ENCODE results near the gene TAAR1. TPM values are rescaled to one million over a fixed set of nuclear protein-coding genes. Genes with fewer than 3 reads are reported as not detected.
"Not testable (repeated sequence)": the region's sequence is repeated elsewhere in the genome, so short reads cannot be mapped to it uniquely, and the experiment has no call there.

The TAAR1 gene
- total RNA-seq, result under 1 TPM in 1 of 4 donors, not detected in 3; 0.41 TPM

DNA sequence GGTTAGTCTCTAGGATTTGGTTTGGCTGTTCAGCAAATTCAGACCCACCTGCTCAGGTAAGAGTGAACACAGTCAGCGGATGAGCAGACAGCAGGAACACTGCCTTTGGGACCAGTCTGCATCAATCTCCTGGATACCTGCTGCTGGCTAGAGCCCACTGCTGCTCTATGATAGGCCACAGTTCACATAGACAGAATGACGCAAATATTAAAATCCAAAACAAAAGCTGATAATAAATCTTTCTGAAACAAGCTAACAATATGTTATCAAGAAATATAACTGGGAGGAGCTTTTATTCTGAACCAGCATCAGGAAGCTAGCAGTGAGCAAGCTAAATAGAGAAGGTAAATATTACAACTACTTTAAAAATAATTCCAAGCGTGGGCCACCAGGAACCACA lies at the start of gene TAAR1:
Gene TAAR1 (minus strand): TSS at position 101 of the 400 bp plus-strand sequence. CDS start 13,179 bp downstream, outside the sequence.
- Histone ChIP-seq H3K27ac (no peak within 1 kb of the TSS), H3K4me3 (no peak within 1 kb of the TSS), H3K27me3 (no peaks in the 10 kb centered on the region), H3K4me1 (no peaks in the 10 kb centered on the region), H3K36me3 (no peaks in the 10 kb centered on the region), H3K9me3 (no peaks in the 10 kb centered on the region)
- intact Hi-C loops (cut with DNase I; ENCODE audit: low total_unique reads), result no loop called here
- no peak for DNase-seq
- TF ChIP-seq POLR2A (IDR thresholded peaks at IDR 0.05) (no peak), CTCF (IDR thresholded peaks at IDR 0.05) (no peak)

GRCh38 chr6:132708771-132709170 lies 49.8 kb upstream of the TAAR1 start:
- no peak for DNase-seq
- no peak overlapping the region for H3K4me3 ChIP-seq
- no peaks in the 10 kb centered on the region for H3K4me1 ChIP-seq
- H3K27me3 ChIP-seq, result no peaks in the 10 kb centered on the region
- TF ChIP-seq POLR2A (IDR thresholded peaks at IDR 0.05) (no peak), CTCF (IDR thresholded peaks at IDR 0.05) (no peak)
- intact Hi-C loops (cut with DNase I; ENCODE audit: low total_unique reads), result no loop called here
- H3K9me3 ChIP-seq, result no peaks in the 10 kb centered on the region
- no peaks in the 10 kb centered on the region for H3K36me3 ChIP-seq
- no peak overlapping the region for H3K27ac ChIP-seq

DNA sequence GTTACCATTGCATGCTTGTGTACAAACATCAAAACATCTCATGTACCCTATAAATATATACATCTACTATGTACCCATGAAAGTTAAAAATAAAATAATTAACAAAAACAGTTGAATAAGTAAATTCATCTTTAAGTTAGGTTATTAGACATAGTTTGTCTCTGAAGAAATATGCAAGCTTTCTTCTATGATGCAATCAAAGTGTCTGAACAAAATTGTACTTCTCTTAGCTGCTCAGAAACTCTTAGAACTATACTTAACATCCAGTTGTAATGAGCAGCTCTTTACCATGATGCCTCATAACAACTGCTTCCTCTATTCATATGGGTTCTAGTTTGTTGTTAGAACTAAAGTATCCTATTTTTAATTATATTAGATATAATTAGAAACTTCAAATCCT lies 49.0 kb upstream of the TAAR1 start:
- Histone ChIP-seq H3K27ac (no peak overlapping the region), H3K4me1 (no peaks in the 10 kb centered on the region), H3K4me3 (no peak overlapping the region), H3K9me3 (no peaks in the 10 kb centered on the region), H3K36me3 (no peaks in the 10 kb centered on the region), H3K27me3 (no peaks in the 10 kb centered on the region)
- DNase-seq, result no peak
- intact Hi-C loops (cut with DNase I; ENCODE audit: low total_unique reads), result no loop called here
- no peak for TF ChIP-seq CTCF (IDR thresholded peaks at IDR 0.05)
- TF ChIP-seq POLR2A (IDR thresholded peaks at IDR 0.05), result no peak

- H3K9me3 ChIP-seq; H3K36me3 ChIP-seq; H3K4me1 ChIP-seq; DNase-seq; intact Hi-C loops (cut with DNase I; ENCODE audit: low total_unique reads); H3K4me3 ChIP-seq; H3K27ac ChIP-seq; H3K27me3 ChIP-seq: not testable (repeated sequence)
Observed at GRCh38 chr6:132706756-132707155, 47.8 kb upstream of the TAAR1 start.

DNA sequence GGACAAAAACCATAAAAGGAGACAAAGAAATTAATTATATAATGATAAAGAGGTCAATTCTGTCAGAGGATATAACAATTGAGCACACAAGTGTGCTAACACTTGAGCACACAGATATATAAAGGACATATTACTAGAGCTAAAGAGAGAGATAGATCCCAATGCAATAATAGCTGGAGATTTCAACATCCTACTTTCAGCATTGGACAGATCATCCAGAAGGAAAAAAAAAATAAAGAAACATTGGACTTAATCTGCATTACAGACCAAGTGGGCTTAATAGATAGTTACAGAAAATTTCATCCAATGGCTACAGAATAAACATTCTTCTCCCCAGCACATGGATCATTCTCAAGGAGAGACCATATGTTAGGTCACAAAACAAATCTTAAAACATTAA lies 45.0 kb upstream of the TAAR1 start:
- no peak overlapping the region for H3K27ac ChIP-seq
- intact Hi-C loops (cut with DNase I; ENCODE audit: low total_unique reads), result no loop called here
- H3K36me3 ChIP-seq, result no peaks in the 10 kb centered on the region
- no peaks in the 10 kb centered on the region for H3K4me1 ChIP-seq
- TF ChIP-seq POLR2A (IDR thresholded peaks at IDR 0.05) (no peak), CTCF (IDR thresholded peaks at IDR 0.05) (no peak)
- DNase-seq, result no peak
- no peaks in the 10 kb centered on the region for H3K9me3 ChIP-seq
- no peak overlapping the region for H3K4me3 ChIP-seq
- no peaks in the 10 kb centered on the region for H3K27me3 ChIP-seq

DNA sequence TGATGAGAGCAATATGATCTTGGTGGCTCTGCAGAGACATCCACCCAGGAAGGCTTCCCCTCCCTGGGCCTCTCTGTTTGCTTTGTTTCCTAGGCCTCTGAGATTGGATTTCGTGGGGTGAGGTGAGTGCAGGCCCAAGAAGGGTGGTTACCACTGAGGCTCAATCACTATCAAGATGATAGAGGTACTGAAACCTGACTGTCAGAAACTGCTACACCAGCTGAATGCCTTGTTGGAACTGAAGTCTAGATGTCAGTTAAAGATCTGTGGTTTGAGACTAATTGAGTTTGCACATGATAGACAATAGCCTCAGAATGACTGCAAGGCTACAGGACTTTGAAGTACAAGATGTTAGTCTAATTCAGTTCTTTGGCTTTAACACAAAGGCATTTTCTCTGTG lies 39.6 kb upstream of the TAAR1 start:
- Histone ChIP-seq H3K27ac (no peak overlapping the region), H3K36me3 (no peaks in the 10 kb centered on the region), H3K4me1 (no peaks in the 10 kb centered on the region), H3K4me3 (no peak overlapping the region), H3K27me3 (no peaks in the 10 kb centered on the region), H3K9me3 (peaks cover 0 to 4% of the 10 kb centered on the region in 2 donors)
- no peak for TF ChIP-seq CTCF (IDR thresholded peaks at IDR 0.05)
- TF ChIP-seq POLR2A (IDR thresholded peaks at IDR 0.05), result no peak
- DNase-seq, result no peak
- intact Hi-C loops (cut with DNase I; ENCODE audit: low total_unique reads), result no loop called here

Data from uterus (tissue), 4 donors.